GM19023 (cell line): ENCODE data around the gene METTL18.
A peak's percentile ranks its signal among the peaks of the same experiment; 100 is the strongest.
"Not testable (repeated sequence)": the region's sequence is repeated elsewhere in the genome, so short reads cannot be mapped to it uniquely, and the experiment has no call there.

Experiments used
- ATAC-seq: cut with Tn5 transposase; IDR thresholded peaks from one replicate; pipeline ENCODE4 v1.9.1; 2021; ENCODE audit warnings: mild to moderate bottlenecking, moderate library complexity; ENCODE audit not compliant: unreplicated experiment

Gene METTL18

GRCh38 chr1:169794530-169795416, at the start of gene METTL18:
METTL18 (minus strand) TSS chr1:169794907; CDS start chr1:169793695, 1,212 bp downstream.
- ATAC-seq, result peak; percentile 97

GRCh38 chr1:169838942-169839341, 44.2 kb upstream of the METTL18 start:
- no peak for ATAC-seq

GRCh38 chr1:169836198-169836597, 41.5 kb upstream of the METTL18 start:
- ATAC-seq, result no peak

GRCh38 chr1:169835647-169836046, 40.9 kb upstream of the METTL18 start:
- no peak for ATAC-seq

- no peak for ATAC-seq
These were observed 40.2 kb upstream of the METTL18 start for GRCh38 chr1:169834869-169835268.

- ATAC-seq, result no peak
These were observed 38.6 kb upstream of the METTL18 start for GRCh38 chr1:169833179-169833901.

- no peak for ATAC-seq
These were observed 35.0 kb upstream of the METTL18 start for GRCh38 chr1:169829671-169830070.

- ATAC-seq, result no peak
These were observed 29.4 kb upstream of the METTL18 start for GRCh38 chr1:169824153-169824552.

- ATAC-seq, result no peak
These were observed 26.8 kb upstream of the METTL18 start for GRCh38 chr1:169821500-169821899.

- no peak for ATAC-seq
These were observed 21.9 kb upstream of the METTL18 start for GRCh38 chr1:169816617-169817016.

- no peak for ATAC-seq
These were observed 19.6 kb upstream of the METTL18 start for GRCh38 chr1:169814265-169814664.

GRCh38 chr1:169812131-169812530, 17.4 kb upstream of the METTL18 start:
- ATAC-seq, result no peak

GRCh38 chr1:169811418-169812035, 16.8 kb upstream of the METTL18 start:
- ATAC-seq, result not testable (repeated sequence)

GRCh38 chr1:169809370-169810095, 14.8 kb upstream of the METTL18 start:
- no peak for ATAC-seq

GRCh38 chr1:169804941-169805340, 10.2 kb upstream of the METTL18 start:
- no peak for ATAC-seq

- no peak for ATAC-seq
These were observed 8.2 kb upstream of the METTL18 start for GRCh38 chr1:169802888-169803287.

GRCh38 chr1:169797281-169797680, 2.6 kb upstream of the METTL18 start:
- no peak for ATAC-seq

- ATAC-seq, result no peak
These were observed 1.6 kb upstream of the METTL18 start for GRCh38 chr1:169796274-169796810.

- ATAC-seq, result no peak
These were observed 980 bp upstream of the METTL18 start for GRCh38 chr1:169795687-169796086.

GRCh38 chr1:169793730-169794129, 977 bp downstream of the METTL18 start:
- ATAC-seq, result no peak

GRCh38 chr1:169788402-169788801, 6.3 kb downstream of the METTL18 start:
- ATAC-seq, result no peak
